Stimulated activated CD4-positive, alpha-beta T cell treated with anti-CD3 and anti-CD28 coated beads, TNF-alpha, amount 100 ng/mL, for 1 hour (primary cell): Measurements from ENCODE around the gene ADORA2A.

Source experiments
- DNase-seq, 3 donors: peaks; one replicate each; pipeline ENCODE4 v3.0.0-alpha.2; 2020; ENCODE audit warnings: low read depth in 3 of 3, low spot score in 1 of 3

ADORA2A gene

GRCh38 chr22:24431309-24432034 is 4.1 kb downstream of the ADORA2A start:
- no peak for DNase-seq

GRCh38 chr22:24432059-24432853 is 4.9 kb downstream of the ADORA2A start:
- DNase-seq, result no peak

GRCh38 chr22:24433001-24433827 is 5.8 kb downstream of the ADORA2A start:
- no peak for DNase-seq

GRCh38 chr22:24433828-24434470 is 6.5 kb downstream of the ADORA2A start:
- DNase-seq, result peak in 1 of 3 donors; percentile 15

- DNase-seq, result peak; percentile 42 to 65 (median 55)
Measured at GRCh38 chr22:24434471-24435322, 7.3 kb downstream of the ADORA2A start.

- no peak for DNase-seq
Measured at GRCh38 chr22:24435323-24435645, 7.9 kb downstream of the ADORA2A start.

GRCh38 chr22:24435861-24436371 is 8.5 kb downstream of the ADORA2A start:
- no peak for DNase-seq

- no peak for DNase-seq
Measured at GRCh38 chr22:24436553-24436952, 9.2 kb downstream of the ADORA2A start.

- no peak for DNase-seq
Measured at GRCh38 chr22:24437091-24437490, 9.7 kb downstream of the ADORA2A start.

- DNase-seq, result no peak
Measured at GRCh38 chr22:24437741-24438328, 10.4 kb downstream of the ADORA2A start.

GRCh38 chr22:24440270-24440717 is 12.9 kb downstream of the ADORA2A start:
- DNase-seq, result no peak

GRCh38 chr22:24440718-24441405 is 13.5 kb downstream of the ADORA2A start:
- DNase-seq, result no peak

GRCh38 chr22:24441406-24442351 is 14.3 kb downstream of the ADORA2A start:
- DNase-seq, result no peak

GRCh38 chr22:24442352-24442744 is 14.9 kb downstream of the ADORA2A start:
- no peak for DNase-seq

GRCh38 chr22:24443668-24444067 is 16.3 kb downstream of the ADORA2A start:
- no peak for DNase-seq

GRCh38 chr22:24444251-24444650 is 16.9 kb downstream of the ADORA2A start:
- no peak for DNase-seq

- no peak for DNase-seq
Measured at GRCh38 chr22:24444729-24445466, 17.5 kb downstream of the ADORA2A start.
